Astrocyte of the cerebellum (primary cell): ENCODE measurements around the gene GLIPR1.
A peak's percentile ranks its signal among the peaks of the same experiment; 100 is the strongest.
"Not testable (repeated sequence)": the region's sequence is repeated elsewhere in the genome, so short reads cannot be mapped to it uniquely, and the experiment has no call there.

Experiments used
- DNase-seq: peaks from one replicate; pipeline ENCODE4 v3.0.0-alpha.2; 2011; ENCODE audit warnings: low read depth
- H3K4me3 ChIP-seq: 2 replicates; pipeline ENCODE4 v1.5.1; 2011; ENCODE audit warnings: mild to moderate bottlenecking, low read depth, low read length, moderate library complexity
- CTCF ChIP-seq: IDR thresholded peaks from 2 replicates; pipeline ENCODE4 v1.5.1; 2012; ENCODE audit warnings: low read length, low read depth, moderate library complexity, mild to moderate bottlenecking; ENCODE audit errors: missing control alignments
- in situ Hi-C: cut with HindIII; loops from 2 replicates; pipeline ENCODE4 v1.10.0; 2017; ENCODE audit warnings: low sequenced_read_pairs

GLIPR1 gene

GRCh38 chr12:75483431-75483830 lies 2.9 kb downstream of the GLIPR1 start:
- H3K4me3 ChIP-seq: peak overlapping the region; percentile 60
- no peak for TF ChIP-seq CTCF
- in situ Hi-C loops: loop anchor here (25.0 kb wide), 1 partner anchor 796 kb away; no protein-coding TSS in a partner anchor

GRCh38 chr12:75484450-75484849 lies 3.9 kb downstream of the GLIPR1 start:
- in situ Hi-C loops: loop anchor here (25.0 kb wide), 1 partner anchor 797 kb away; no protein-coding TSS in a partner anchor
- DNase-seq: not testable (repeated sequence)
- peak overlapping the region; percentile 3 for H3K4me3 ChIP-seq

More at GRCh38 chr12:75483431-75483830, 2.9 kb downstream of the GLIPR1 start:
- DNase-seq: no peak

- no peak for TF ChIP-seq CTCF
- in situ Hi-C loops: loop anchor here (25.0 kb wide), 1 partner anchor 800 kb away; no protein-coding TSS in a partner anchor
- no peak for DNase-seq
- no peak overlapping the region for H3K4me3 ChIP-seq
These were observed 6.8 kb downstream of the GLIPR1 start for GRCh38 chr12:75487308-75487707.

- in situ Hi-C loops: loop anchor here (25.0 kb wide), 1 partner anchor 801 kb away; no protein-coding TSS in a partner anchor
- no peak for DNase-seq
- H3K4me3 ChIP-seq: no peak overlapping the region
- peak; percentile 47 for TF ChIP-seq CTCF
These were observed 8.0 kb downstream of the GLIPR1 start for GRCh38 chr12:75488553-75488952.

GRCh38 chr12:75489187-75489586 lies 8.6 kb downstream of the GLIPR1 start:
- in situ Hi-C loops: loop anchor here (25.0 kb wide), 1 partner anchor 802 kb away; no protein-coding TSS in a partner anchor
- TF ChIP-seq CTCF: no peak
- DNase-seq: no peak
- H3K4me3 ChIP-seq: no peak overlapping the region

- no peak for DNase-seq
- in situ Hi-C loops: loop anchor here (25.0 kb wide), 1 partner anchor 802 kb away; no protein-coding TSS in a partner anchor
- no peak for TF ChIP-seq CTCF
- no peak overlapping the region for H3K4me3 ChIP-seq
These were observed 9.2 kb downstream of the GLIPR1 start for GRCh38 chr12:75489613-75490210.

GRCh38 chr12:75491169-75491568 lies 10.6 kb downstream of the GLIPR1 start:
- in situ Hi-C loops: loop anchor here (25.0 kb wide), 1 partner anchor 804 kb away; no protein-coding TSS in a partner anchor
- no peak for DNase-seq
- no peak overlapping the region for H3K4me3 ChIP-seq
- TF ChIP-seq CTCF: no peak
